ENCODE results near the gene TMEM184B.
A peak's percentile ranks its signal among the peaks of the same experiment; 100 is the strongest.

Gene TMEM184B

DNA sequence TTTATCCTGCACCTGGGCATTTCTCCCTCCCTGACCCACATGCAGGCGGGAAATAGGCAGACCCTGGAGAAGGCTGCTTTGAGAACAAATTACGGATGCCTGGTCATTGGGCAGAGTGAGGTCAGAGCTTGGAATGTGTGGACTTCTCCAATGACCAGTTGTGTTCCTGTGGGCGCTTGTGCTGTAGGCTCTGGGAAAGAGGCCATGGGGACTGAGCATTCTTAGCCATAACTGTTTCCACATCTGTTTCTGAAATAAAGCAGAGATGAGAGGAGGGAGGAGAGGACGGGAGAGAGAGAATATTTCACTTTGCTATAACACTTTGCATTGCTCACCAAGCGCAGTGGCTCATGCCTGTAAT is 11.2 kb upstream of the TMEM184B start:
- no peak overlapping the region for H3K4me3 ChIP-seq (ENCODE audit: low read length)
- H3K4me1 ChIP-seq (ENCODE audit: insufficient read depth, low read length): no peaks in the 10 kb centered on the region
- no peaks in the 10 kb centered on the region for H3K27me3 ChIP-seq (ENCODE audit: insufficient read depth, low read length)
- H3K9me3 ChIP-seq (ENCODE audit: low read length): no peaks in the 10 kb centered on the region
- H3K36me3 ChIP-seq (ENCODE audit: insufficient read depth, low read length): peaks cover 6% of the 10 kb centered on the region
- no peak overlapping the region for H2AFZ ChIP-seq (ENCODE audit: low read depth, low read length)

DNA sequence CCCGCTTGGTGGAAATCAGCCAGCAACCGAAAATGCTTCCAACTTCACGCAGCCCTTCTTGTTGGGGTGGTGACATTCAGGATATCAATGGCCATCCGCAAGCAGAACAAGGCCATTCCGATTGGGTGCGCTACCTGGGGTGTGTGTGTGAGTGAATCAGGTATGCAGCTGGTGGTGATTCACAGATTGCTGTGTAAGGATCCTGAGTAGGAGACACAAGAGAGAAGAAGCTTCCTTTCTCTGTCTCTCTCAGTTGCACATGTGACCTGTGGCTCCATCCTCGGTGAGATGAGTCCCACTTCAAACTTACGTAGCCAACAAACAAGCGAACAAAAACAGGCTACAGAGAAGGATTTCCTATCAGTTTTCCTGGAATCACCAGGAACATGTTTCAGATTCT is 9.6 kb upstream of the TMEM184B start:
- no peaks in the 10 kb centered on the region for H3K4me1 ChIP-seq (ENCODE audit: insufficient read depth, low read length)
- H3K27me3 ChIP-seq (ENCODE audit: insufficient read depth, low read length): no peaks in the 10 kb centered on the region
- H3K4me3 ChIP-seq (ENCODE audit: low read length): no peak overlapping the region
- H3K36me3 ChIP-seq (ENCODE audit: insufficient read depth, low read length): no peaks in the 10 kb centered on the region
- H2AFZ ChIP-seq (ENCODE audit: low read depth, low read length): no peak overlapping the region
- H3K9me3 ChIP-seq (ENCODE audit: low read length): no peaks in the 10 kb centered on the region

DNA sequence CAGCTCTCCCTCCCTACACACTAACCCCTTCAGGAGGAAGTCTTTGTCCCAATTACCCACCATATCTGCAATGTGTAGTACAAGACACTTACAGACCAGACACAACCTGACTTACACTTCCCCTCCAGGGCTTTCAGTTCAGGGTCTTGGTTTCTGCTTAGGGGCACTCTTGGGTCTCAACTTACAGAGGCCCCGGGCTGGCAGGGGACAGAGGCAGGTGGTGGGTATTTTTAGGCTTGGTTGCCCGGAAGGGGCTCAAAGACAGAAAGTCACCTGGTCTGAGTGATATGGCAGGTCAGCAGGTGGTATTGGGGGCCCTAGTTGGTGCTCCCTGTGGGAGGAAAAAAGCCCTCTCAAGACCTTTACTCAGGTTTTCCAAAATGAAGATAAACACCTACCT is 3.4 kb upstream of the TMEM184B start:
- Histone ChIP-seq H2AFZ (ENCODE audit: low read depth, low read length) (no peak overlapping the region), H3K4me3 (ENCODE audit: low read length) (no peak overlapping the region), H3K27me3 (ENCODE audit: insufficient read depth, low read length) (no peaks in the 10 kb centered on the region), H3K9me3 (ENCODE audit: low read length) (no peaks in the 10 kb centered on the region), H3K4me1 (ENCODE audit: insufficient read depth, low read length) (peaks cover 19% of the 10 kb centered on the region), H3K36me3 (ENCODE audit: insufficient read depth, low read length) (no peaks in the 10 kb centered on the region)

DNA sequence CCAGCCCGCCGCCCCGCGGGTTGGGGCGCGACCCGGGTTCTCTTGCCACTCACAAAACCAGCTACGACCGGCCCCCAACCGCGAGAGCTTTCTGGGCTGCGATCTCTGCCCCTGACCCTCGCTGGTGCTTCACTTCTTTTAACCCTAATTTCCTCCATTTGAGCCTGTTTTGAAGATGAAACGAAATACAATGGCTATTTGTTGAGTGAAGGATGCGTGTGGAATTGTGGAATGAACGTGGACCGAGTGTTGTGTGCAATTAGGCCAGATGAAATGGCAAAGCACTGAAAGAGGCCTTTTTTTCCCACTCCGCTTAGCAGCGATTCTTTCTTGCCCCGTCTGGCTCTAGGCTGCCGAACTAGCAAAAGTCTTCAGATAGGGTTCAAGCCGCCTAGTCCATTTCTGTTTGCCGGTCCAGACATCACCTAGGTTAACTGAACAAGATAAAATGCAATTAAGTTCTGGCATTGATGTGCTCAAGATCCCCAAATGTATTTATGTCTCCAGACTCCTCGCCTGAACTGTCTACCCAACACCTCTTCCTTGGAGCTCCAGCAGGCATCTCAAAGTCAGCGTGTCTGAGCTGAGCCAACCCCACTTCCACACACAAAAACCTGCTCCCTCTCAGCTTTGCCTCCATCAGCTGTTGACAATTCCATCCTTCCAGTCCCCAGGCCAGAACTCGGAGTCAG is 471 bp upstream of the TMEM184B start:
- H3K4me1 ChIP-seq (ENCODE audit: insufficient read depth, low read length): peaks cover 19% of the 10 kb centered on the region
- peak overlapping the region; percentile 99 for H2AFZ ChIP-seq (ENCODE audit: low read depth, low read length)
- no peaks in the 10 kb centered on the region for H3K36me3 ChIP-seq (ENCODE audit: insufficient read depth, low read length)
- H3K4me3 ChIP-seq (ENCODE audit: low read length): peak overlapping the region; percentile 91
- no peaks in the 10 kb centered on the region for H3K27me3 ChIP-seq (ENCODE audit: insufficient read depth, low read length)
- H3K9me3 ChIP-seq (ENCODE audit: low read length): no peaks in the 10 kb centered on the region

DNA sequence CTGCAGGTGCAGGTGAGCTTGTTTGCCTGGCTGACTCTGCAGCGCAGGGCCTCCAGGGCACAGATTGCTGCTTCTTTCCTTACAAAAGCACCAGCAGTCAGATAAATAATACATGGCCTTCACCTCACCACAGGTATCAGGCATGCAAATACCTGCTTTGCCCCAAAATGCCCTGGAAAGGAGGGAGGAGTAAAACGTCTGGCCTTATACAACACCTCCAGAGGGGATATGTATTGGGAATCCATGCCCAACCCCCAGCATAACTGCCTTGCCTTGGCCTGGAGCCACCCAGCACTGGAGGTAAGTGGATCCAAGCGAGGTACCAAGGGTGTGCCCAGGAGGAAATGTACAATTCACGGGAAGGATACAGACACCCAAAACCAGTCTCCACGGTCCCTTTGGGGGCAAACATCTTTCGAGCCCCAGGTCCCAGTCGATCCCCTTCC is 860 bp downstream of the TMEM184B start:
- H3K4me1 ChIP-seq (ENCODE audit: insufficient read depth, low read length): peaks cover 19% of the 10 kb centered on the region
- H2AFZ ChIP-seq (ENCODE audit: low read depth, low read length): peak overlapping the region; percentile 99
- no peaks in the 10 kb centered on the region for H3K36me3 ChIP-seq (ENCODE audit: insufficient read depth, low read length)
- peak overlapping the region; percentile 91 for H3K4me3 ChIP-seq (ENCODE audit: low read length)
- no peaks in the 10 kb centered on the region for H3K9me3 ChIP-seq (ENCODE audit: low read length)
- no peaks in the 10 kb centered on the region for H3K27me3 ChIP-seq (ENCODE audit: insufficient read depth, low read length)

DNA sequence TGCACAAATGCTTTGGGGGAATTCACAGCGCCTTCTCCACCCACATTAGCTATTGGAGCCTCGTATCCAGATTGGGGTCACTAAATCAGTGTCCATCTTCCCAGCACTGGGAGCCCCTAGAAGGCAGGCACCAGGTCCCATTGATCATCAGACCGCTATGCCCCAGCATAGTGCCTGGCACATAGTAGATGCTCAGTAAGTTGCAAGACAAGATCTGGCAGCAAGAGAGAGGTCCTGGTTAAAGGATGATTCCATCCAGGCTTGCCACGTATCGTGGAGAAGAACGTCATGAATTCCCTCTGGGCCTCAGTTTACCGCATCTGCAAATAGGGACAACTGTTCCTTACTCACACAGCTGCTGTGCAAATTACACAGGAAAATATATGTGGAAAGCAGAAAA is 1.7 kb downstream of the TMEM184B start:
- H3K9me3 ChIP-seq (ENCODE audit: low read length): no peaks in the 10 kb centered on the region
- H3K4me1 ChIP-seq (ENCODE audit: insufficient read depth, low read length): peaks cover 19% of the 10 kb centered on the region
- no peak overlapping the region for H3K4me3 ChIP-seq (ENCODE audit: low read length)
- no peak overlapping the region for H2AFZ ChIP-seq (ENCODE audit: low read depth, low read length)
- H3K36me3 ChIP-seq (ENCODE audit: insufficient read depth, low read length): no peaks in the 10 kb centered on the region
- no peaks in the 10 kb centered on the region for H3K27me3 ChIP-seq (ENCODE audit: insufficient read depth, low read length)

DNA sequence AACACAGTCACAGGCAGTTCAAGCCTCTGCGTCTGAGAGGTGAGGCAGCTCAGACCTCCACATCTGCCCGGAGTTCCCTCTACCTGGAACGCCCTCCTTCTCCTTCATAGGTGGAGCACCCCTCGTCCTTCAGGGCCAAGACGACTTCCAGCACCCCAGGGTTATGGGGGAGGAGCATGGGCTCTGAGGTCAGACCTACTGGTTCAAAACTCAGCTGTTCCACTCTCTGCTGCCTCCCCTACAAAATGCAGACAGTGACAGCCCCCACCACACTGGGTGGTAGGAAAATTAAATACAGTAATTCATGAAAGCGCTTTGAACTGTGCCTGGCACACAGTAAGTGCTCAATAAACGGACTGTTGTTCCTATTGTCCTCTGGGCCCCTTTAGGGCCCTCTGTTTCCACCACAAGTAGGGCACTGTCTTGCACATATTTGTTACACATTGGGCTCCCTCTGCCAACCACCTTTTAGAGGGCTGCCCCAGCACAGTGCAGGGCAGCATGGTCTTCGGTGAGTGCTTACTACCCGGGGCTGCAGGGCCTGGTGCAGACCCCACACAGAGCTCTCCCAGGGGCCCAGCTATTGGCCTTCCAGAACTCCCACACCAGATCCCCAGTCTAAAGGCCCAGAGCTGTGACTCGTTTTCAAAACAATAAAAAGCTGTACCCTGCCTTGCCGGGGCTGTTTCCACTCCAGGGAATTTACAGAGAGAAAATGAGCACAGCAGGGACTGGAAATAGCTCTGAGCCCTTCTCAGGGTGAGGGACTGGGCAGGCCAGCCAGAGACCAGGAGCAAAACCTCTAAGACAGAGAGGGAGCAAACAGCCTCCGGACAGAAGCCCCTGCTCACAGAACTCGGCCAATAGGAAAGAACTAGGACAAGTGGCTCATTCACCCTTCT is 2.5 kb downstream of the TMEM184B start:
- Histone ChIP-seq H3K4me1 (ENCODE audit: insufficient read depth, low read length) (peaks cover 19% of the 10 kb centered on the region), H3K36me3 (ENCODE audit: insufficient read depth, low read length) (no peaks in the 10 kb centered on the region), H2AFZ (ENCODE audit: low read depth, low read length) (no peak overlapping the region), H3K9me3 (ENCODE audit: low read length) (no peaks in the 10 kb centered on the region), H3K4me3 (ENCODE audit: low read length) (no peak overlapping the region), H3K27me3 (ENCODE audit: insufficient read depth, low read length) (no peaks in the 10 kb centered on the region)

DNA sequence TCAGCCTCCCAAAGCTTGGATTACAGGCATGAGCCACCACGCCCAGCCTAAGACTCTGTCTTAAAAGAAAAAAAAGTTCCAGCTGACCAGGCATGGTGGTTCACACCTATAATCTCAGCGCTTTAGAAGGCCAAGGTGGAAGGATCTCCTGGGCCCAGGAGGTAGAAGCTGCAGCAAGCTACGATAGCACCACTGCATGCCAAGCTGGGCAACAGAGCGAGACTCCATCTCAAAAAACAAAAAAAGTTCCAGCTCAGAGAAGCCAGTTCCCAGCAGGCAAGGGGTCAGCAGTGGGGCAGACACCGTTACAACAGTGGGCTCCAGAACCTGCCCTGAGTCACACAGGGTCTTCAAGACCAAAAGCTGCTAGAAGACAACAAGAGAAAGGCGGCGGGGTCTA is 3.3 kb downstream of the TMEM184B start:
- no peaks in the 10 kb centered on the region for H3K36me3 ChIP-seq (ENCODE audit: insufficient read depth, low read length)
- H3K4me3 ChIP-seq (ENCODE audit: low read length): no peak overlapping the region
- no peaks in the 10 kb centered on the region for H3K27me3 ChIP-seq (ENCODE audit: insufficient read depth, low read length)

DNA sequence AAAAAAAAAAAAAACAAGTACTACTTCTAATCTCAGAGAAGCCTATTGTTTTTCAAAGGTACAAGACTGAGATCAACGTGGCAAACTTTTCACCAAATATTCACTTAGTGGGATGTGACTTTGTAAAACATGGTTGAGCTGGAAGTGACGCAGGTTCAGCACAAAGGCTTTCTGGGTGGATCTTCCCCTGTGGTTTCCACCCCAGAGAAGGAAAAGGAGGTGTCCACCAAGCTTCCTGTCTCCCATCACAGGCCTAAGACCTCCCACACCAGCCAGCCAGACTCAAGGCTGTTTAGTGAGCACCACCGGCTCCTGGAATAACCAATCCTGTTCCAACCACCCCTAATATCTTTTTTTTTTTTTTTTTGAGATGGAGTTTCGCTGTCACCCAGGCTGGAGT is 5.7 kb downstream of the TMEM184B start:
- no peaks in the 10 kb centered on the region for H3K36me3 ChIP-seq (ENCODE audit: insufficient read depth, low read length)
- H2AFZ ChIP-seq (ENCODE audit: low read depth, low read length): no peak overlapping the region
- H3K9me3 ChIP-seq (ENCODE audit: low read length): no peaks in the 10 kb centered on the region
- peaks cover 8% of the 10 kb centered on the region for H3K4me1 ChIP-seq (ENCODE audit: insufficient read depth, low read length)
- no peak overlapping the region for H3K4me3 ChIP-seq (ENCODE audit: low read length)
- H3K27me3 ChIP-seq (ENCODE audit: insufficient read depth, low read length): no peaks in the 10 kb centered on the region

More for the DNA sequence above, 3.3 kb downstream of the TMEM184B start:
- H3K9me3 ChIP-seq (ENCODE audit: low read length): no peaks in the 10 kb centered on the region
- no peak overlapping the region for H2AFZ ChIP-seq (ENCODE audit: low read depth, low read length)
- H3K4me1 ChIP-seq (ENCODE audit: insufficient read depth, low read length): peaks cover 19% of the 10 kb centered on the region

DNA sequence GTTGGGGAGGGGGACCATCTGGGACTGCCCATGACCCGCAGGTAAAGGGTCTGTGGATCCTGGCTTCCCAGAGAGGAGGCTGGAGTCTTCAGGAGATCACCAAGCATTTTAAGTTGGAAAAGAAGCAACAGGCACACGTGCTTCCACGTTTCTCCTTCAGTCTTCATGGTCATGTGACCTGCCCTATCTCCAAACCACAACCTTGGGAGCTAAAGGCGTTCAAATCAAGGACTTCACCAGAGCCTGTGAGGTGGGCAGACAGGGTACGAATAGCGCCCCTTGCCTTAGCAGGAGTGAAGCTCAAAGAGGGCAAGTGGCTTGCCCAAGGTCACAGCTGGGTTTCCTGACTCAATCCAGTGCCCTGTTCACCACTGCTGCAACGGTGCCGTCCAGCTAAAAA is 6.7 kb downstream of the TMEM184B start:
- H3K9me3 ChIP-seq (ENCODE audit: low read length): no peaks in the 10 kb centered on the region
- no peak overlapping the region for H2AFZ ChIP-seq (ENCODE audit: low read depth, low read length)
- H3K27me3 ChIP-seq (ENCODE audit: insufficient read depth, low read length): no peaks in the 10 kb centered on the region
- no peaks in the 10 kb centered on the region for H3K36me3 ChIP-seq (ENCODE audit: insufficient read depth, low read length)
- H3K4me1 ChIP-seq (ENCODE audit: insufficient read depth, low read length): peaks cover 7% of the 10 kb centered on the region
- no peak overlapping the region for H3K4me3 ChIP-seq (ENCODE audit: low read length)

DNA sequence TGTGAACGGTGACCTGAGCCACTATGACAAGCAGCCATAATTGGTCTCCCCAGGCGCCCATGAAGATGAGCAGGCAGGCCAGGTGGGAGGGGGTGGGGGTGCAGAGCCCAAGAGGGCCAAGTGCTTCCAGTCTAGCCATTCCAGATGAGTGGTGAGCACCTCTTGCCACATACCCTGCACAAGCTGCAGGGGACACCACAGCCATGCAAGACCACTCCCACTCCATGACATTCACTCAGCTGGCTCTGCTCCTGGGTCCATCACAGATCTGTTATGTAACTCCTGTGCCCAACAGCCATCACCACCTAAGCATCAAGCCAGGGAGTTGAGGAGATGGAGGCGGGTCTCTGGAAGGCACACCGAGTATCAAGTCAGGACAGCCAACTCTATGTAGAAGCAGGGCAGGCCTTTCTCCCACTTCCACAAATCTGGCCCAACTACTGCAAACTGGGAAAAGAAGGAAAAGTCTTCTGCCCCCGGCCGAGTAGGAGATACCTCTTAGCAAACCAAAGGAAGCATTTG is 8.4 kb downstream of the TMEM184B start:
- no peaks in the 10 kb centered on the region for H3K27me3 ChIP-seq (ENCODE audit: insufficient read depth, low read length)
- peaks cover 17% of the 10 kb centered on the region for H3K4me1 ChIP-seq (ENCODE audit: insufficient read depth, low read length)
- no peaks in the 10 kb centered on the region for H3K36me3 ChIP-seq (ENCODE audit: insufficient read depth, low read length)
- H3K9me3 ChIP-seq (ENCODE audit: low read length): no peaks in the 10 kb centered on the region
- H3K4me3 ChIP-seq (ENCODE audit: low read length): no peak overlapping the region
- H2AFZ ChIP-seq (ENCODE audit: low read depth, low read length): no peak overlapping the region

DNA sequence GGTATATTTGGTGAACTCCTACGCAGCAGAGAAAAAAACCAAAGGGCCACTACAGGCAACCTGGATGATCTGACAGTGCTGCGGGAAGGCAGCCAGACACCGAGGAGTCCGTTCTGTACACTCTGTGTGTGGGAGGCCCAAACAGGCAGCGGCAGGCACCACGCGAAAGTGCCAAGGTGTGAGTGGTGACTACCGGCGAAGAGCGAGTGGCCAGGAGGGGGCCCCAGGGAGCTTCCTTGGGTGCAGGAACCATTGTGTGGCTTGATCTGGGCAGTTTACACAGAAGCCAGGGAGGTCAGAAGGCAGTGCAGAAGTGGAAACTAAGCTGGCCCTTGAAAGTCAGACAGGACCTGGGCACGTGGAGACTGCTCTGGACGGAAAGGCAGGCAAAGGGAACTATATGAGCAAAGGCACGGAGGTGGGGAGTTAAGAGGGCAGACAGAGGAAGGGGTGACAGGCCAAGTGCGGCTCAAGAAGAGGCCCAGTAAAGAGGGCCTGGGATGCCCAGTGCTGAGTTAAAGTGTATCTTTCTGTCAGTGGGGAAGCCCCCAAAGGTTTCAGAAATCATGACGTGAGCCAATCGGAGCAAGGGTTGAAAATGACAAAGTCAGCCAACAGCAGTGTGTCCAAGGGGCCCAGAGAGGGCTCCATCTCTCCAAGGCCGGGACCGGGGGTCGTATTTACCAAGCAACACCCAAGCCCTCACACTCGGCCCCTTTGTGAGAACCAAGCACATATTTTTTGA is 10.6 kb downstream of the TMEM184B start:
- Histone ChIP-seq H3K36me3 (ENCODE audit: insufficient read depth, low read length) (no peaks in the 10 kb centered on the region), H3K4me3 (ENCODE audit: low read length) (no peak overlapping the region), H3K27me3 (ENCODE audit: insufficient read depth, low read length) (no peaks in the 10 kb centered on the region), H3K9me3 (ENCODE audit: low read length) (no peaks in the 10 kb centered on the region), H2AFZ (ENCODE audit: low read depth, low read length) (no peak overlapping the region), H3K4me1 (ENCODE audit: insufficient read depth, low read length) (peaks cover 19% of the 10 kb centered on the region)
